Right hindlimb (tissue), 1 donor: Measurements from ENCODE around the gene NCBP1.

ENCODE experiments used
- DNase-seq: peaks from one replicate; pipeline ENCODE4 v3.0.0-alpha.2; 2018

Gene NCBP1

DNA sequence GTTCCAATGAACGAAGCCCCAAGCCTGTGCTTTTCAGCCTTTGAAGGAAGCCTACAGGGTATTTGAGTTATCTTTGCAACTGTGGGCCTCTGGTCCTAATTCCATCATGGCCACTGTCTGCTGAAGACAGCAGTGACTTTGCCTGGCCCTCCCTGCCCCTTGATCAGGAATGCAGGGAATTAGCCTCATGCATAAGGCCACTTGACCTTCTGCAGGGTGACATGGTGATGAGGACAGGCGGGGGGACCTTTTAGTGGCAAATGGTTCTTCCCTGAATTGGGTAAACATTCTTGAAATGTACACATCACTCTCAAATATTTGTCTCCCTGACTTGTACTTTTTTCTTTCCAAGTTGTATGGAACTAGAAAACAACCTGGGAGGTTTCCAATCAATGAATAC lies 88.7 kb downstream of the NCBP1 start:
- DNase-seq = no peak
